ENCODE results near the gene PLEKHA6.

The PLEKHA6 gene

DNA sequence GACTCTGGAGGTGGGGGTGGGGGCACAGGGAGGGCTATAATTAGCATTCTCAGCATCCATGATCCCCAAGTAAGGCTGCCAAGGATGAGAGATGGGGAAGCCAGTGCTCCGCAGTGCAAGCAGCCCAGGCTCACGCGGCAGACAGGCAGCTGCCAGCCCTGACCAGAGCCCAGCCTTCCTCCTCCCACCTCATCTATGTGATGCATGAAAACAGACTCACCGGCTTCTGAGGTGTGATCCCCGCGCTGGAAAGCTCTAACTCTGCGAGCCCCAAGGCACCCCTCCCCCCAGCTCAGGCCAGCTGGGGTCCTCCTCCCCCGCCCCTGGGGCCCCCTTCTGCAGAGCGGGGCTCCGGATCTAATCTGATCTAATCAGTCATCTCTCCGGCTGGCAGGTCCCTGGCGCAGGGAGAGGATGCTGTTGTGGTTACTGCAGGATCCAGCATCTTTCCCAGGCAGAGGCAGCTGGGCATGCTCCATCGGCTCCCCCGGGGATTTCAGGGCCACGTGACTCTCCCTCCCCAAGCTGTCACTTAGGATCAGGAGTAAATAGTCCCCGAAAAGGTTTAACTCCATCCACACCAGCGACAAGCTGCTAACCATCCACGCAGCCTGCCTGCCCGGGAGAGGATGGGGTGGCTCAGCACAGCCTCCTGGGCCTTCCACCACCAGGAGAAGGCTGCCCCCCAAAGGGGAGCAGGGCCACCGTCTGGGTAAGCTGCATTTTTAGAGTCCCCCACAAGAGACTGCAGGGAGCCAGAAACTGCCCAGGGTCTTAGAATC is at the start of gene PLEKHA6:
TSS of gene PLEKHA6 (minus strand) at position 456 of the 782 bp plus-strand sequence. CDS start 86,202 bp downstream, outside the sequence.
- no peak for DNase-seq (ENCODE audit: low read depth in 3 of 3)

- DNase-seq (ENCODE audit: low read depth in 3 of 3), result no peak
Observed at GRCh38 chr1:204409123-204409522, 49.4 kb upstream of the PLEKHA6 start.

GRCh38 chr1:204408602-204409001 is 48.9 kb upstream of the PLEKHA6 start:
- DNase-seq (ENCODE audit: low read depth in 3 of 3), result no peak

- peak in 1 of 3 experiments; percentile 19 for DNase-seq (ENCODE audit: low read depth in 3 of 3)
Observed at GRCh38 chr1:204408074-204408507, 48.4 kb upstream of the PLEKHA6 start.

DNA sequence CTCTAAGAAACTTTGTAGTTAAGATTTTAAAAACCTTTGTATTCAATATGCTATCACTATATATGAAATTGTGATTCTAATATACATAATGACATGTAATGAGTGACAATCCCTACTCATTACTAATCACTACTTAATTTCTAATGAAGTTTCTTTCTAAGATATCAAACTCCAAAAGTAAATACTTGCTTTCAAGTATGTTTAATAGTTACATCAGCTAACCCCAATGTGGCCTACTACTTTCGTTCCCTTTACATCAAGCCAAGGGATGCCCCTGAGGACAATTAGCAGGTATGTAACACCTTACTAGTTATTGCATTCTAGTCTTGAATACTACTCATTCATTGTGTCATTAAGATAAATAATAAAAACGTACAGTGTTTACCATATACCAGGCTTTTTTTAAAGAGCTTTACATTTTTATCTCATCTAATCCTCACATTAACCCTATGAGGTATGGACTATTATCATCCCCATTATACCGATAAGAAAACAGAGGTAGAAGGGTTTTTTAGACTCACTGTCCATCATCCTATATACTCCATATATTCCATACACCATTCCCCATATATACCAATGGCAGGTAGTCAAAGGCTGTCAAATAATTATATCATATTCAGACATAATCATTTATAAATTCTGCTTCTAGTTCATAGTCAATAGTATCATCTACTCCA is 47.7 kb upstream of the PLEKHA6 start:
- DNase-seq (ENCODE audit: low read depth in 3 of 3), result no peak

DNA sequence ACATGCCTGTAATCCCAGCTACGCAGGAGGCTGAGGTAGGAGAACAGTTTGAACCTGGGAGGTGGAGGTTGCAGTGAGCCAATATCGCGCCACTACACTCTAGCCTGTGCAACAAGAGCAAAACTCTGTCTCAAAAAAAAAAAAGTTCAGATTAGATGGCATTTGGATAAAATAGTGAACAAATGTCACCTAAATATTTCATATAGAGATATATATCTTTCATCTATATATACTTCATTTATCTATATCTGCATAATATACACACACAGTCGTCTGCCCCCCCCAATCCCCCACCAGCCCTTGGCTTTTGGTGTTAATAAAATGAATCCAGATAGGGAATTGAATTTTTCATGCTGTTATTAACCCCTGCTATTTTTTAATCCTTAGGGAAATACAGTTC is 46.9 kb upstream of the PLEKHA6 start:
- DNase-seq (ENCODE audit: low read depth in 3 of 3), result no peak

- DNase-seq (ENCODE audit: low read depth in 3 of 3), result no peak
Observed at GRCh38 chr1:204405988-204406387, 46.3 kb upstream of the PLEKHA6 start.

GRCh38 chr1:204404629-204405028 is 44.9 kb upstream of the PLEKHA6 start:
- no peak for DNase-seq (ENCODE audit: low read depth in 3 of 3)

DNA sequence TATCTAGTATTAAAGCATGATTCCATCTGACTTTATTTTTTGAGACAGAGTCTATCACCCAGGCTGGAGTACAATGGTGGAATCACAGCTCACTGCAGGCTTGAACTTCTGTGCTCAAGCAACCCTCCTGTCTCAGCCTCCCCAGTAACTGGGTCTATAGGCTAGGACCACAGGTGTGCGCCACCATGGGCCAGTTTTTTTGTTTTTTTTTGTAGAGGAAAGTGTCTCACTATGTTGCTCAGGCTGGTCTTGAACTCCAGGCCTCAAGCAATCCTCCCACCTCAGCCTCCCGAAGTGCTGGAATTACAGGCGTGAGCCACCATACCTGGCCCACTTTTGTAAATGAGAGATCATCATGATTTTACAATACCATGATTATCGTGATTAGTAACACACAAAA is 42.7 kb upstream of the PLEKHA6 start:
- DNase-seq (ENCODE audit: low read depth in 3 of 3), result no peak

DNA sequence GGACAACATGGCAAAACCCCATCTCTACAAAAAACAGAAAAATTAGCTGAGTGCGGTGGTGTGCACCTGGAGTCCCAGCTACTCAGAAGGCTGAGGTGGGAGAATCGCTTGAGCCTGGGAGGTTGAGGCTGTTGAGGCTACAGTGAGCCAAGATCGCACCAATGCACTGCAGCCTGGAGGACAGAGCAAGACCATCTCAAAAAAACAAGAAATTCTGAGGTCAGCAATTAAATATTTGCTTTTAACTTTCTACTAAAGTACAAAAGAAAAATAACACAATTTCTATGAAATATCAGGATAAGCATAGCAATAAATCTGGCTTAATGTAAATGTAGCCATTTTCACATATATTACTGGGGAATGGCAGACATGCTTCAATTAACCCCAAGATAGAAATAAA is 42.0 kb upstream of the PLEKHA6 start:
- no peak for DNase-seq (ENCODE audit: low read depth in 3 of 3)

- DNase-seq (ENCODE audit: low read depth in 3 of 3), result no peak
Observed at GRCh38 chr1:204400882-204401510, 41.3 kb upstream of the PLEKHA6 start.

- no peak for DNase-seq (ENCODE audit: low read depth in 3 of 3)
Observed at GRCh38 chr1:204398197-204399125, 38.7 kb upstream of the PLEKHA6 start.

- DNase-seq (ENCODE audit: low read depth in 3 of 3), result no peak
Observed at GRCh38 chr1:204396015-204396583, 36.4 kb upstream of the PLEKHA6 start.

GRCh38 chr1:204391629-204392028 is 31.9 kb upstream of the PLEKHA6 start:
- DNase-seq (ENCODE audit: low read depth in 3 of 3), result no peak

GRCh38 chr1:204390751-204391466 is 31.2 kb upstream of the PLEKHA6 start:
- DNase-seq (ENCODE audit: low read depth in 3 of 3), result no peak

DNA sequence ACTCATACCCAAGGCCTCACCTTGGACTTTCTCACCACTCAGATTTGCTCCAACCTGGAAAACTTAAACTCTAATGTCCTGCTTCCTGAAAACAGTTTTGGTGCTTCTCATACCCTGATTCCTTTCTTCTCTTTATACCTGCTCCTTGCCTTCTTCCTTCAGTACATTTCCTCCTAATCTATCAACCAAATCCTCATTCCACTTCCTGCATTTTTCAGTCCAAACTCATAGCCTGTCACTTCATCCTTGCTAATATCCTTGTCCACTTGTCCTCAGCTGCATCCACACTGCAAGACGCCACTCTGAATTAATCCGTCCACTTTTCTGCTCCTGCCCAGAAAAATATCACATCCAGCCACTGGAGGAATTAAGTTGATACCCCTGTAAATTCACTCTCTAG is 26.0 kb upstream of the PLEKHA6 start:
- DNase-seq (ENCODE audit: low read depth in 3 of 3), result no peak

GRCh38 chr1:204384636-204385352 is 25.1 kb upstream of the PLEKHA6 start:
- no peak for DNase-seq (ENCODE audit: low read depth in 3 of 3)

DNA sequence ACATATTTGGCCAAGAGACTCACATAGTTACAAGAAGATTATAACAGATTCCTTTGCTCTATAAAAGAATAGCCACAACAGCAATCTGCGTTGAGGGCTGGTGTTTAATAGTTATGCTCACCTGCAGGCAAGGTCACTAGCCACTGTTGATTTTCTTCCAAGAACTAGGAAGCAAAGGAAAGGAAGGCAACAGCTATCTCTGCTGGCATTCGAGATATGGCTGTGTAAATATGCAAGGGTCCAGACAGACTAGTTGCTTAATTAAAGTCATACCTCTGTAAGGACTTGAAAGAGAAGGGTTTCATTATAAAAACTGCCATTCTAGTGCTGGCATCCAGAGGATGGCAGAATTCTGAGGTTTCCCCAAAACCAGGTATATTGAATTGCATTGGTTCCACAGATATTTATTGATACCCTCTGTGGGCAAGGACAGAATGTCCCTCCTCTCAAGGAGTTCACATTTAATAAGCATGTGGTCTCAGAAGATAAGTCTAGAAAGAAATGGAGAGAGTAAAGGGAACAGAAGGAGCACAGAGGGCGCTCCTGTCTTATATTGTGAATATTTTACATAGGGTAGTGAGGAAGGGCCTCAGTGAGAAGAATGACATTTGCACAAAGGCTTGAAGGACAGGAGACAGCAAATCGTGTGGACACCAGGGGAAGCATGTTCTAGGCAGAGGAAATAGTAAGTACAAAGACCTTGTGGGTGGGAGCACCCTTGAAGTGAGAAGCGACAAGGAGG is 23.6 kb upstream of the PLEKHA6 start:
- no peak for DNase-seq (ENCODE audit: low read depth in 3 of 3)

DNA sequence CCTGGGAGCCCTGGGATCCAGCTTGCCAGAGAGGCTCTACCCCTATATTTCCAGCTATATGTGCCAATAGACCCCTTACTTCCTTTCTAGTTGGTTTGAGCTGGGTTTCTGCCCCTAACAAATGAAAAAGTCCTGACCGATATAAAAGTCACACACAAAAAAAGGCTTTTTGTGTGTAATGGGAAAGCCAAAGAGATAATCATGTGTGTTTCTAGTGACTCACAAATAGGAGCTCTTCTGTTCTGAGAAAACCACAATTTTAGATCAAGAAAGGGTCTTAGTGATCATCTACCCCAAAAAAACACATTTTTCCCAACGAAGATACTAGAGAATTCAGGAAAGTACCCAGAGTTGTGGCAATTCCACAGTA is 23.0 kb upstream of the PLEKHA6 start:
- no peak for DNase-seq (ENCODE audit: low read depth in 3 of 3)

All from stimulated activated CD4-positive, alpha-beta T cell treated with anti-CD3 and anti-CD28 coated beads, TNF-alpha, amount 100 ng/mL, for 24 hours (primary cell).